Epithelial cell of proximal tubule (primary cell): ENCODE results near the gene APOBEC2. TPM values are rescaled to one million over a fixed set of nuclear protein-coding genes. Genes with fewer than 3 reads are reported as not detected.

ENCODE experiments used
- DNase-seq: peaks from one replicate; pipeline ENCODE4 v3.0.0-alpha.2; 2011; ENCODE audit warnings: low read depth
- H3K4me3 ChIP-seq: 2 replicates; pipeline ENCODE4 v1.5.1; 2011; ENCODE audit warnings: low read depth, mild to moderate bottlenecking, low read length
- CTCF ChIP-seq: conservative IDR thresholded peaks from 2 replicates; pipeline ENCODE4 v1.5.1; 2012; ENCODE audit warnings: low read depth, mild to moderate bottlenecking, low read length
- total RNA-seq: library from RNA; depleted of rRNA; stranded (reverse); fragments of >200 nt; gene quantifications from 2 replicates; pipeline ENCODE4 v1.2.3, GENCODE V29; 2015

APOBEC2 gene
- total RNA-seq, 1 donor from 2014 or later, result not detected

- no peak for DNase-seq
- TF ChIP-seq CTCF, result peak; percentile 89
- H3K4me3 ChIP-seq, result peak overlapping the region; percentile 41
These were observed 25.0 kb upstream of the APOBEC2 start for GRCh38 chr6:41027799-41028560.

GRCh38 chr6:41028561-41029412 lies 24.2 kb upstream of the APOBEC2 start:
- DNase-seq, result no peak
- H3K4me3 ChIP-seq, result peak overlapping the region; percentile 35
- TF ChIP-seq CTCF, result no peak

- no peak for TF ChIP-seq CTCF
- DNase-seq, result no peak
These were observed 20.2 kb upstream of the APOBEC2 start for GRCh38 chr6:41032830-41033229.

GRCh38 chr6:41033776-41034175 lies 19.2 kb upstream of the APOBEC2 start:
- DNase-seq, result no peak
- H3K4me3 ChIP-seq, result no peak overlapping the region
- no peak for TF ChIP-seq CTCF

More at GRCh38 chr6:41032830-41033229, 20.2 kb upstream of the APOBEC2 start:
- H3K4me3 ChIP-seq, result no peak overlapping the region

GRCh38 chr6:41036186-41036585 lies 16.8 kb upstream of the APOBEC2 start:
- no peak for DNase-seq
- H3K4me3 ChIP-seq, result peak overlapping the region; percentile 81
- no peak for TF ChIP-seq CTCF

- DNase-seq, result no peak
- no peak for TF ChIP-seq CTCF
- peak overlapping the region; percentile 81 for H3K4me3 ChIP-seq
These were observed 16.4 kb upstream of the APOBEC2 start for GRCh38 chr6:41036601-41037000.
